ENCODE measurements around the gene ZNF580.

DNA sequence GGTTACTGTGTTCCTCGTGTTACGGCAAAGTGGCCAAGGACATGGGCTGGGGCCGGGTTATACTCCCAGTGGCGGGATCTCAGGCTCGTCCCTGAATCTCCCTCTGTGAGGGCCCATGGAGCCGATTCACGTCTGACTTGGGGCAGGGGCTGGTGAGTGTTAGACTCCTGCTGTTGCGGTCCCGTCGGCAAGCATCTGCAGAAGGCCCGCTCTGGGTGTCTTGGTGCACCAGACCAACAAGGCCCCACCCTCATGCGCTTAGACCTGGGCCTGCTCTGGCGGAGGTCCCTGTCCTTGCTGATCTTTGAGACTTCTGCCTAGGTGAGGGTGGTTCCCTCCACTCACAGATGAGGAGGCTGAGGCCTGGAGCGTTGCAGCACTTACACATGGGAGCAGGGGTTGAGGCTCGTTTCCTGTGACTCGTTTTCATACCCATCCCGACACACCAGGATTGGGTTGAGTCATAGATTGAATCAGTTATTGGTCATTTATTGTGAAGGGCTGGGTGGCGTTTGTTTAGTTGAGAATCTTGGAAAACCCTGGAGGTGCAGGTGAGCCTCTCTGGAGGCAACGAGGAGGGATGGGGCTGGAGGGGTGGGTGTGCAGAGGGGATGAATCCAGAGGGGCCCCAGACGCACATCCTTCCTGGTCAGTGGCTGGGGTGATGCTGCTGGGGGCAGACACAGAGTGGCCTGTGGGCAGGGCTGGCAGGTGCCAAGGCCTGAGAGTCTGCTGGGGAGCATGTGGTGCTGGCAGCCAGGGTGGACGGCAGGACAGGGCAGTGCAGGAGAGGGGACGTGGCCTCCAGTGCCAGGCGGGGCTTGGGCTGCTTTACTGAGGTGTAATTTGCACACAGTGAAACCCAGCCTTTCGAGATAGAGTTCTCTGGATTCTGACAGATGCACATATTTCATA lies 38.8 kb downstream of the ZNF580 start:
- TF ChIP-seq EP300 (IDR thresholded peaks at IDR 0.05; ENCODE audit: borderline replicate concordance in 1 of 2, low read depth in 2 of 2, low read length in 2 of 2), result no peak
- no peak for TF ChIP-seq CTCF (IDR thresholded peaks at IDR 0.05; ENCODE audit: control extremely low read depth in 1 of 3, insufficient read depth in 1 of 3, low read depth in 1 of 3, low read length in 3 of 3)
- no peak for TF ChIP-seq BRCA1 (IDR thresholded peaks at IDR 0.05; ENCODE audit: low read depth, low read length)
- no peak for TF ChIP-seq YY1 (IDR thresholded peaks at IDR 0.05; ENCODE audit: low read depth, low read length)
- no peak for TF ChIP-seq SIN3A (conservative IDR thresholded peaks at IDR 0.05 in 1 of 2, IDR thresholded peaks at IDR 0.05 in 1 of 2; ENCODE audit: low read depth in 1 of 2, low read length in 2 of 2)
- no peak for TF ChIP-seq SRF (IDR thresholded peaks at IDR 0.05; ENCODE audit: low read depth, low read length)
- no peak for TF ChIP-seq MAX (IDR thresholded peaks at IDR 0.05)
- TF ChIP-seq JUND (IDR thresholded peaks at IDR 0.05; ENCODE audit: low read length), result no peak
- no peak for TF ChIP-seq SP4 (IDR thresholded peaks at IDR 0.05; ENCODE audit: low read length)
- TF ChIP-seq ZNF274 (IDR thresholded peaks at IDR 0.05; ENCODE audit: borderline replicate concordance, extremely low read depth, low read length), result no peak
- TF ChIP-seq RBBP5 (IDR thresholded peaks at IDR 0.05; ENCODE audit: borderline replicate concordance, low read depth, low read length), result no peak
- no peak for TF ChIP-seq GABPA (IDR thresholded peaks at IDR 0.05; ENCODE audit: borderline replicate concordance, insufficient read depth, low read length)
- TF ChIP-seq EZH2 (IDR thresholded peaks at IDR 0.05; ENCODE audit: low read depth, low read length, severe bottlenecking), result no peak
- TF ChIP-seq PHF8 (conservative IDR thresholded peaks at IDR 0.05; ENCODE audit: low read depth, low read length), result no peak

Data from H1 (cell line).